NT2/D1 (cell line): ENCODE measurements around the gene FAM170B.

Experiments used
- DNase-seq: peaks from one replicate; pipeline ENCODE4 v3.0.0-alpha.2; 2011; ENCODE audit warnings: low read depth, low spot score
- H3K27me3 ChIP-seq: 2 replicates; pipeline ENCODE4 v1.6.0; 2011; ENCODE audit warnings: mild to moderate bottlenecking; ENCODE audit not compliant: insufficient read length, insufficient read depth
- H3K36me3 ChIP-seq: 2 replicates; pipeline ENCODE4 v1.6.1; 2011; ENCODE audit warnings: mild to moderate bottlenecking, low read length, mixed read lengths; ENCODE audit not compliant: insufficient read depth, insufficient read length
- H3K4me1 ChIP-seq: 2 replicates; pipeline ENCODE4 v1.5.1; 2011; ENCODE audit not compliant: insufficient read depth, insufficient read length
- H3K4me3 ChIP-seq: 2 replicates; pipeline ENCODE4 v1.5.1; 2011; ENCODE audit warnings: low read depth; ENCODE audit not compliant: insufficient read length
- H3K9ac ChIP-seq: 2 replicates; pipeline ENCODE4 v1.6.0; 2011; ENCODE audit warnings: low read depth; ENCODE audit not compliant: insufficient read length
- H3K9me3 ChIP-seq: 2 replicates; pipeline ENCODE4 v1.5.1; 2011; ENCODE audit warnings: mild to moderate bottlenecking, low read length; ENCODE audit not compliant: insufficient read depth
- SUZ12 ChIP-seq: IDR thresholded peaks from 2 replicates; pipeline ENCODE4 v1.6.1; 2011; ENCODE audit not compliant: insufficient read length, insufficient read depth; ENCODE audit errors: extremely low read depth
- YY1 ChIP-seq: IDR thresholded peaks from 2 replicates; pipeline ENCODE4 v1.6.1; 2011; ENCODE audit not compliant: insufficient read length, insufficient read depth
- ZNF274 ChIP-seq: IDR thresholded peaks from 2 replicates; pipeline ENCODE4 v1.6.1; 2011; ENCODE audit warnings: mild to moderate bottlenecking, low read depth, low read length

The FAM170B gene

GRCh38 chr10:49116509-49117375 is 17.1 kb downstream of the FAM170B start:
- Histone ChIP-seq H3K4me1 (peaks cover 3% of the 10 kb centered on the region), H3K9ac (no peak overlapping the region), H3K27me3 (peaks cover 8% of the 10 kb centered on the region), H3K4me3 (no peak overlapping the region), H3K9me3 (no peaks in the 10 kb centered on the region), H3K36me3 (no peaks in the 10 kb centered on the region)
- TF ChIP-seq SUZ12 (no peak), ZNF274 (no peak), YY1 (no peak)
- no peak for DNase-seq

- peak overlapping the region; percentile 12 for H3K4me3 ChIP-seq
- DNase-seq, result no peak
- H3K4me1 ChIP-seq, result peaks cover 3% of the 10 kb centered on the region
- no peaks in the 10 kb centered on the region for H3K9me3 ChIP-seq
- H3K36me3 ChIP-seq, result no peaks in the 10 kb centered on the region
- TF ChIP-seq ZNF274, result no peak
- TF ChIP-seq SUZ12, result no peak
- no peak for TF ChIP-seq YY1
- H3K9ac ChIP-seq, result no peak overlapping the region
- peaks cover 8% of the 10 kb centered on the region for H3K27me3 ChIP-seq
These were observed 17.9 kb downstream of the FAM170B start for GRCh38 chr10:49115796-49116508.

GRCh38 chr10:49115015-49115795 is 18.6 kb downstream of the FAM170B start, which contains the start of gene VSTM4:
VSTM4 (minus strand) TSS chr10:49115522; CDS start chr10:49115485, 37 bp downstream.
- peak within 1 kb of the TSS; percentile 80 for H3K9ac ChIP-seq
- H3K4me3 ChIP-seq, result peak within 1 kb of the TSS; percentile 59
- peak; percentile 9 for DNase-seq
- peaks cover 8% of the 10 kb centered on the region for H3K27me3 ChIP-seq
- no peaks in the 10 kb centered on the region for H3K9me3 ChIP-seq
- no peak for TF ChIP-seq YY1
- no peak for TF ChIP-seq SUZ12
- no peaks in the 10 kb centered on the region for H3K36me3 ChIP-seq
- H3K4me1 ChIP-seq, result peaks cover 3% of the 10 kb centered on the region

- DNase-seq, result no peak
- Histone ChIP-seq H3K9ac (peak overlapping the region; percentile 80), H3K4me3 (peak overlapping the region; percentile 59), H3K36me3 (no peaks in the 10 kb centered on the region), H3K9me3 (no peaks in the 10 kb centered on the region), H3K27me3 (peaks cover 8% of the 10 kb centered on the region), H3K4me1 (peaks cover 5% of the 10 kb centered on the region)
- TF ChIP-seq ZNF274, result no peak
- TF ChIP-seq SUZ12, result no peak
- TF ChIP-seq YY1, result no peak
These were observed 19.2 kb downstream of the FAM170B start for GRCh38 chr10:49114718-49115014.

- Histone ChIP-seq H3K9me3 (no peaks in the 10 kb centered on the region), H3K4me1 (peaks cover 5% of the 10 kb centered on the region), H3K36me3 (no peaks in the 10 kb centered on the region), H3K27me3 (peaks cover 8% of the 10 kb centered on the region), H3K9ac (no peak overlapping the region), H3K4me3 (no peak overlapping the region)
- TF ChIP-seq SUZ12, result no peak
- TF ChIP-seq YY1, result no peak
- no peak for TF ChIP-seq ZNF274
- DNase-seq, result no peak
These were observed 20.1 kb downstream of the FAM170B start for GRCh38 chr10:49113741-49114141.

- no peaks in the 10 kb centered on the region for H3K36me3 ChIP-seq
- H3K4me1 ChIP-seq, result peaks cover 5% of the 10 kb centered on the region
- H3K9me3 ChIP-seq, result no peaks in the 10 kb centered on the region
- H3K9ac ChIP-seq, result no peak overlapping the region
- no peak overlapping the region for H3K4me3 ChIP-seq
- DNase-seq, result no peak
- peaks cover 8% of the 10 kb centered on the region for H3K27me3 ChIP-seq
- TF ChIP-seq ZNF274, result no peak
- TF ChIP-seq SUZ12, result no peak
- no peak for TF ChIP-seq YY1
These were observed 21.0 kb downstream of the FAM170B start for GRCh38 chr10:49112851-49113250.

- TF ChIP-seq ZNF274, result no peak
- TF ChIP-seq YY1, result no peak
- TF ChIP-seq SUZ12, result no peak
- H3K4me3 ChIP-seq, result no peak overlapping the region
- H3K9ac ChIP-seq, result no peak overlapping the region
- H3K4me1 ChIP-seq, result peaks cover 5% of the 10 kb centered on the region
- no peak for DNase-seq
- H3K36me3 ChIP-seq, result no peaks in the 10 kb centered on the region
- peaks cover 8% of the 10 kb centered on the region for H3K27me3 ChIP-seq
- no peaks in the 10 kb centered on the region for H3K9me3 ChIP-seq
These were observed 21.7 kb downstream of the FAM170B start for GRCh38 chr10:49112098-49112497.
